Stimulated activated CD4-positive, alpha-beta T cell treated with anti-CD3 and anti-CD28 coated beads, Interleukin-2, amount 100 ng/mL, for 4 hours (primary cell): Measurements from ENCODE around the gene CPNE9.
"Not testable (repeated sequence)": the region's sequence is repeated elsewhere in the genome, so short reads cannot be mapped to it uniquely, and the experiment has no call there.

ENCODE experiments used
- DNase-seq: peaks from one replicate; pipeline ENCODE4 v3.0.0-alpha.2; 2020; ENCODE audit warnings: low read depth

The CPNE9 gene

DNA sequence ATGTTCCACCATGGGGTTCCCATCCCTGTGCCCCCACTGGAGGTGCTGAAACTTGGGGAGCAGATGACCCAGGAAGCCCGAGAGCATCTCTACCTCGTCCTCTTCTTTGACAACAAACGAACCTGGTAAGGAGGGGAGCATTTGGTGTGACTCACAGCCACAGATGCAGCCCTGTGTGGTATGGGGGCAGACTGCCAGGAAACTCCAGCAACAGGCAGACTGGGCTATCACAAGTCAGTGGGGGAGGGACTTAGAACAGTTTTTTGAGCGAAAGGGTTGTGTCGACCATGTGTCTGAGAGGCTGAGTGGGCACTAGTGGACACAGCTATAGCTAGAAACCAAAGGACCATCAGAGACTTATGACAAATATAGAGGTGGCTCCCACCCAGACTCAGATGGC lies 42.7 kb downstream of the CPNE9 start:
- DNase-seq, result no peak

DNA sequence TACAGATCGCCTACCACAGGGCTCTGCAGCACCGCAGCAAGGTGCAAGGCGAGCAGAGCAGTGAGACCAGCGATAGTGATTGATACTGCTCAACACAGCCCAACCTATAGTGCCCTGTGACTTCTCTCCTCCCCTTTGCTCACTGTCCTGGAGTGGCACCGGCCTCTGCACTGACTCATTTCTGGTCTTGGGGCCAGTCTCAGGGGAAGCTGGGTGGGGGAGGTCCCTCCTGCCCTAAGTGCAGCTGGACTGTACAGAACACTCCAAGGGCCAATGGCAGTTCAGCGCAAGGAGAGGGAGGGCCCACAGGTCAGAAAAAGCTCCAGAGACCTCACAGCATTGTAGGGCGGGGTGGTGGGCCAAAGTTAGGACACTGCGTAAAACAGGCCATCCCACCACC lies 43.6 kb downstream of the CPNE9 start:
- no peak for DNase-seq

DNA sequence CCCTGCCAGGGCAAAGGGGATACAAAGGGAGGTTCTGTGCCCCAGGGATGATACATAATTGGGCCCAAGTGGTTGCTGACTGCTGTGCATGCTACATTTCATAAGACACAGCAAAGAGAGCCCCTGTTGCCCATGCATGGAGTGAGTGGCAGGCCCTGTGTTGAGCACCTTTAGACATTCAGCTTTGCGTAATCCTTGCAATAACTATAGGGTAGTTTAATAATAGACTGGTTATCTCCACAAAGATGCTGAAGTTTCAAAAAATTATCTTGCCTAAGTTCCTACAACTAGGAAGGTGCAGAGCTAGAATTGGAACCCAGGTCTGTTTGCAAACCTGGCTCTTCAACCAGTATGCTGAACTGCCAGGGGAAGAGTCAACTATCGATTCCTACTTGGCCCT lies 44.4 kb downstream of the CPNE9 start:
- DNase-seq, result no peak

DNA sequence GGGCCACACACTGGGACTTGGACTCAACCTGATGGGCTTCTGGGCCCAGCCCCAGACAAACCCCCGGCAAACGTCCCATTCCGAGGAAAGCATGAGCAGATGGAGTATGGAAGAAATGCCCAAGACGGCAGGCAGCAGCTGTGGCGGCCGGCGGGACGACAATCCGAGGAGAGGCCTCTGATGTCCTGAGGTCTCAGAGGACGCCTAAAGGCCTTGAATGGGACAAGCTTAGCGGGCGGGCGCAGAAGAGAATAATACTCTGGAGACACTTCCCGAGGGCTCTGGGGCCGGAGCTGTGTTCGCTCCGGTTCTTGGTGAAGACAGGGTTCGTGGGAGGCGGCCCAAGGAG lies 45.6 kb downstream of the CPNE9 start:
- no peak for DNase-seq

DNA sequence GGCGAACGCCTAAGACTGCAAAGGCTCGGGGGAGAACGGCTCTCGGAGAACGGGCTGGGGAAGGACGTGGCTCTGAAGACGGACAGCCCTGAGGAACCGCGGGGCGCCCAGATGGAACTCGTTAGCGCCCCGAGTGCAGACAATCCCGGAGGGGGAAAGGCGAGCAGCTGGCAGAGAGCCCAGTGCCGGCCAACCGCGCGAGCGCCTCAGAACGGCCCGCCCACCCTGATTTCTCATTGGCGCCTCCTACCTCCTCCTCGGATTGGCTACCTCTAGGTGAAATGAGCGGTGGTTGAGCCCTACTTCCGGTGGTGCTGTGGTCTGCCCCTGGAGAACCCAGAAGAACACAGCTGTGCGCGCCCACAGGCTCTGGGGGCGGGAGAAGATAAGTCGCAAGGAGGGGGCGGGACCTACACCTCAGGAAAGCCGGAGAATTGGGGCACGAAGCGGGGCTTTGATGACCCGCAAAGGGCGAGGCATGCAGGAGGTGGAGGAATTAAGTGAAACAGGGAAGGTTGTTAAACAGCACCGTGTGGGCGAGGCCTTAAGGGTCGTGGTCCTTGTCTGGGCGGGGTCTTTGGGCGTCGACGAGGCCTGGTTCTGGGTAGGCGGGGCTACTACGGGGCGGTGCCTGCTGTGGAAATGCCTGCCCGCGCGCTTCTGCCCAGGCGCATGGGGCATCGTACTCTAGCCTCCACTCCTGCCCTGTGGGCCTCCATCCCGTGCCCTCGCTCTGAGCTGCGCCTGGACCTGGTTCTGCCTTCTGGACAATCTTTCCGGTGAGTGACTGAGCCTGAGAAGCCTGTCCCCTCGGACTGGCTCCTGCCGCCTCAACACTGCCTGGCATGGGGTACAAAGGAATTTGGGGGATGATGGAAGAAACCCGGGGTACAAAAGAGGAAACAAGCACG lies 46.3 kb downstream of the CPNE9 start, which contains the start of gene OGG1:
Gene OGG1 (plus strand): TSS at position 308 of the 911 bp plus-strand sequence. CDS start 335 bp downstream, at position 643.
- peak; percentile 96 for DNase-seq

DNA sequence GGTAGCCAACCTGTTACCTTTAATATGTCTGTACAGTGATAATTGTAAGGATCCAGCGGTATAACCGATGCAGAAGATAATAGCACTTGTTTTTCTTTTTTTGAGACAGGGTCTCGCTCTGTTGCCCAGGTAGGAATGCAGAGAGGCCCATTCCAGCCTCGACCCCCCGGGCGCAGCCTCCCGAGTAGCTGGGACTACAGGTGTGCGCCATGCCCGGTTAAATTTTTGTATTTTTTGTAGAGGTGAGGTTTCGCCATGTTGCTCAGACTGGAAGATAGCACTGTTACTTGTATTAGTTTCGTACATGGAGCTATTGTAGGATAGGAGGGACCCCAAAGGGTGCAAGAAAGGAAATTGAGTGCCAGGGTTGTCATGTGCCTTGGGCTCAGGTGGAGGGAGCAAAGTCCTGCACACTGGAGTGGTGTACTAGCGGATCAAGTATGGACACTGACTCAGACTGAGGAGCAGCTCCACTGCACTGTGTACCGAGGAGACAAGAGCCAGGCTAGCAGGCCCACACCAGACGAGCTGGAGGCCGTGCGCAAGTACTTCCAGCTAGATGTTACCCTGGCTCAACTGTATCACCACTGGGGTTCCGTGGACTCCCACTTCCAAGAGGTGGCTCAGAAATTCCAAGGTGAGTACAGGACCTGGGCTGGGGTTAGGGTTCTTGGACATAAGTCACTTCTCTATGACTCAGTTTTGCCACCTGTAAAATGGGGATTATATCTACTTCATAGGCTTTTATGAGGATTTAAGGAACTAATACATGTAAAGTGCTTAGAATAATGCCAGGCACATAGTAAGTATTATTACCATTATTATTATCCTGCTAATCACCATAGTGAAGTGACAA lies 47.2 kb downstream of the CPNE9 start:
- no peak for DNase-seq

DNA sequence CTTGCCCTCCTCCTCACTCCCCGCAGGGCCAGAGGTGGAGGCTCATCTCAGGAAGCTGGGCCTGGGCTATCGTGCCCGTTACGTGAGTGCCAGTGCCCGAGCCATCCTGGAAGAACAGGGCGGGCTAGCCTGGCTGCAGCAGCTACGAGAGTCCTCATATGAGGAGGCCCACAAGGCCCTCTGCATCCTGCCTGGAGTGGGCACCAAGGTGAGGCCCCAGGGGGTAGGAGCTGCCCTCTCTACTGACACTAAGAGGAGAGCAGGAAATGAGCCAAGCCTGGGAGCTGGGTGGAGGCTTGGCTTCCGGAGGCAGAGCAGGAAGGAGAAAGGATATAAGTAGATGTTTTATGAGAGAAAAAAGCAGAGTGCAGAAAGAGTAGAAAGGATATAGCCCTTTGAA lies 51.0 kb downstream of the CPNE9 start:
- no peak for DNase-seq

DNA sequence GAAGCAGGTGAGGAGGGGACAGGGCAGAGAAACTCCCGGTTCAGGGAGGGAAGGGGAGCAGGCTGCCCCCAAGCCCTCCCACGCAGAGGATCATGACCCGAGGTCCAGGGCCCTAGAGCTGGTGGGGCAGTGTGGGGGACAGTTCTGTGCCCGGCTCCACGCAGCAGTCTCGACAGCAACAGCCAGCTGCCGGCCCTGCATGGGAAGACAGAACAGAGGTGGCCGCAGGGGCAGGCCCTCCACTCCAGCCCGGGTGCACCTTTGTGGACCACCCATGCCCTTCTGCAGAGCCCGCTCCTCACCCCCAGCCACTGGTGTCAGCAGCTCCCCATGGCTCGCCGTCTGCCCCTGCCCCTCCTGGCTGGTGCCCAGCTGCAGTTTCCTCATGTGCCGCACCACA lies 53.8 kb downstream of the CPNE9 start:
- DNase-seq, result no peak

DNA sequence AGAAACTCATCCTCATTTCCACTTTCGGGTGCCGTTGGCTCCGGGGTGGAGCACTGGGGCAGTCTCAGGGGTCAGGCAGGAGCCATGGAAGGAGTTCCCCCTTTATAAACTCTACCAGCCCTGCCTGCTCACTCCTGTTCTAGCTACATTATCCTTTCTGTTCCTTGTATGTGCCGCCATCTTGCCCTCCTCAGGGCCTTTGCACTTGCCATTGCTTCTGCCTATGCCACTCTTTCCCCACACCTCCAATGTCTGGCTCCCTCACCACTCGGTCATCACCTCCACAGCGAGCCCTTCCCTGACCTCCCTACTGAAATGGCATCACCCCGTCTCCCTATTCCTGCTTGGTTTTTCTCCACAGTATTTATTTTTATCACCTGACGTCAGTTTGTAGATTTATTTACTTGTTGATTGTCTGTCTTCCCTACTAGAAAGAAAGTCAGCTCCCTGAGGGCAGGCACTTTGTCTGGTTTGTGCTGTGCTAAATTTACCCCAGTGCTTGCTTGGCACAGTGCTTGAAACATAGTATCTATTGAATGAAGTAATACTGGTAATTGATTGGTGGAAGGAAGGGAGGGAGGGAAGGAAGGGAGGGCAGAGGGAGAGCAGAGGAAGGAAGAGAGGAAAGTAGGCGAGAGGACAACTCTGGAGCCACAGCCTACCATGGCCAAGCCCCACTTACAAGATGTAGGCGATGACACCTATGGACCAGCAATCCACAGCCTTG lies 57.3 kb downstream of the CPNE9 start:
- DNase-seq, result no peak

DNA sequence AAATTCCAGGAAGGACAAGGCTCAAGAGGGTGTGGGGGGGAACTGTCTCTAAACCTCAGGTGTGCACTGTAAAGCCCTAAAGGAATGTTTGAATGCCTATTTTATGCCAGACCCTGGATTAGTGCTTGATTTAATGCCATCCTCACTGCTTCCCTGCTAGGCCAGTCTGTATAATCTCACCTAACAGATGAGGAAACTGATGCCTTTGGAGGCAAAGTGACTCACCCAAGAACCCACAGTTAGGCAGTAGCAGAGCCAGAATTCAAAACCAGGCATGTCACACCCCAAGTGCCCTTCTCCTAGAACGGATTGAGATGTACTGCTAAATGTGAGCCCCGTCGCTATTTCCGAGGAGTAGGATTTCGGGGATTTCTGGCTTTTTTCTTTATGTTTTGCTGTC lies 58.3 kb downstream of the CPNE9 start:
- DNase-seq, result no peak

DNA sequence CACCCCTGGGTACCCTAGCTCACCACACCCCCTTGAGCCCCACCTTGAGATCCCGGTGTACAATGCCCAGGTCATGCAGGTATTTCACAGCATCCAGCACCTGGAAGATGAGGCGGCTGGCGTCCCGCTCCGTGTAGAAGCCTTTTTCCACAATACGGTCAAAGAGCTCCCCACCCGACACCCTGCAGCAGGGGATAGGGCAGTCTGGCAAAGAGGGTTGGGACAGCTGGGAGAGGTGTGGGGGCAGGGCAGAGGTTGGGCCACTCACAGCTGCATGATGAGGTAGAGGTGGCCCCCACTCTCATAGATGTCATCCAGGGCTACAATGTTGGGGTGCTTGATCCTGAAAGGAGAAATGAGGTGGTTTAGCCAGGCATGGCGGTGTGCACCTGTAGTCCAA lies 59.2 kb downstream of the CPNE9 start:
- DNase-seq, result no peak

DNA sequence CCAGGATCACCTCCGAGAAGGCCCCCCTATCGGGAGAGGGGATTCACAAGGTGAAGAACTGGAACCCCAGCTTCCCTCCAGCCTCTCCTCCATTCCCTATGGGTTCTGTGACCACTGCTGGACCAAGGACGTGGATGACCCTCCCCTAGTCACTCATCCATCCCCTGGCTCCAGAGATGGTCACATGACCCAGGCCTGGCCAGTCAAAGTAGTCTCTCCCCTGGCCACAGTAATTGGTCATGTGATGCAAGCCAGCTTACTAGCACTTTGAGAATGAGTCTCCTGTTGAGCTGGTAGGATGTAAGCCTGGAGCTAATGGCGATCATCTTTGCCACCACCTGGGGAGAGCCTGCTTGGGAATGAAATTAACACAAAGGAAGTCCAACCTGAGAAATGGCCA lies 62.2 kb downstream of the CPNE9 start:
- no peak for DNase-seq

DNA sequence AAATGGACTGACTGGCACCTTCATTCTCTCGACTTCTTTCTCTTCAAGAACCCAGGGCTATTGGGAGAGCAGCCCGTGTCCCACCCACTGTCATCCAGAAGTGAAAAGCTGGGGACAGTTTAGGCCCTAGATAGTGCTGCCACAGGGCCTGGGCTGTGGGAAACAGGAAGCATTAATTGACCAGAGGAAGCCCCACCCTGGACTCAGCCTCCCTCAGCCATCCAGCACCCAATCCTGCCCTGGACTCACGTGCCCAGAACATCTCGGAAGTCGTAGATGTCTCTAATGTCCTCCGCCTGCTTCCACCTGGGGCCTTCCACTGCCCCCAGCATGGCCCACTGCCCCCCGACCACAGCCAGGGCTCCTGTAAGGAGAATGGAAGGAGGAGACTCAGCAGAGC lies 63.8 kb downstream of the CPNE9 start:
- no peak for DNase-seq

DNA sequence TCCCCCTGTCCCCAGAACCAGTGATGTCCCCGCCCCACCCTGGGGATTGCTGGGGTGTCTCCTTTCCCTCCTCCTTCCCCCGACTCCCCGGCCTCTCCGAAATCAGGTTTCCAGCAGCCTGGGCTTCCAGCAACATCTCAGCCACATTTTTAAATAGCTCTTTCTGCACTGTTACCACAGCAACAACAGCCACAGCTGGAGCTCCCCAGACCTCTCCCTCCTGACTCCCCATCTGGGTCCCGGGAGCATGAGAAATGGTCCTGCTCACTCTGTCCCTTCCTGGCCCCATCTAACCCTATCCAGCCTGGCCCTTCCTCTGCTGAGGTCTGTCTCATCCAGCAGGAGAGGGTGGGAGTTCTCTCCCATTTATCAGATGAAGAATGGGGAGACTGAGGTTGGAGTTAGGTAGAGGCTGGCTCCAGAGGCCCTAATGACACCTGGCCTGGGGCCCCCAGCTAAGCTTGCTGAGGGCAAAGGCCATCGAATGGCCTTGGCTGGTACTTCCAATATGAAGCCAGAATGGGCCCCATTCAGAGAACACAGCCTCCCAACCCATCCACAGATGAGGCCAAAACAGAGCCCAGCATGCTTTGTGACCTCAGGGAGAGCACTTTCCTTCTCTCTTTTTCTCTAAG lies 64.6 kb downstream of the CPNE9 start:
- DNase-seq, result no peak

DNA sequence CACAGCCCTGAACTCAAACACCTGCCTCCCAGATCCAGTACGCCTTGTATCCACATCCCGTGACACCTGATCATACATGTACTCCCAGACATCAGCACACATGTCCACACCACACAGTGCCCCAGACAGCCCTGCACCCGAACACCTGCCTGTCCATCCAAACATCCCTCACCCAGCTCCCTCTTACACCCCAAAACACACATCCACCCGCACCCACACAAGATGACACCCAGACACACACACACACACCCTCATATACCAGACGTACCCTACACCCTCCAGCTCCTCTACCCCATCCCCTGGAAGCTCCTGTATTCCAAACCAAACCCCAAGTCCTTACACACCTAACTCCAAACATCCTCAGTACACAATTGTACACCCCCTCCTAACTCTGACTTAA lies 65.4 kb downstream of the CPNE9 start:
- no peak for DNase-seq

DNA sequence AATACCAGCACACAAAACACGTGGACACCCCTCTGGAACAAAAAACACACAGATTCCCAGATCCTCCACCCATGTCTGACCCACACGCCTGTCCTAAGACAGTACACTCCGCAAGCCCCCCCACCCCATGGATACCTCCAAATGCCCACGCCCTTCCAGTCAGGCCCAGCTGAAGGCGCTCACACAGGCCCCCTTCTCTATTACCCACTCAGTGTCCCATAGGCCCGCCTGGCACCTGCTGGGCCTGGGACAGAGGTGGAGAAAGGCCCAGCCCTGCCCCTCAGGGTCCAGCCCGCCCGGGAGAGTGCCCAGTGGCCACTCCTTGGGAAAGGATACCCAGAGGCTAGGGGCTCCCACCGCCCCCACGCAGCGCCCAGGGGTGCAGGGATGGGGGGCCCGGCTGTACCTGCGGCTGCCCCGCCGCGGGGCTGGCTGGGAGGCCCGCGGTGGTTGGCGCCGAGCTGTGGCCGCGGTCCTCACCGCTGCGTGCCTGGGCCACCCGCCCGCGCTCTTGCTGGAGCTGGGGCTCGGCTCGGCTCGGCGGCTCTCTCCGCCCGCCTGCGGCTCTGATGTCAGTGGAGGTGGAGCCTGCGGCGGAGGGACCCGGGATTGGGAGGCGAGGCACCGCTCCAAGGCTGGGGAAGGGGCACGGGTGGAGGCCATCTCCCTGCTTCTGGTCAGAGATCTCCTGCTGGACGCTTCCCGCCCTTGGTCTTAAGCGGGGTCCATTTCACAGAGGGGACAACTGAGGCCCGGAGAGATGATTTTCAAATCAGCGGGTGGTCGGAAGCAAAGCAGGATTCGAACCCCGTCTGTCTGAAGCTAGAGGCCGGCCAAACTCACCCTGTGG lies 66.0 kb downstream of the CPNE9 start, which contains the start of gene CAMK1:
Gene CAMK1 (minus strand): TSS at position 522 of the 850 bp plus-strand sequence. CDS start 2,198 bp downstream, outside the sequence.
- DNase-seq, result peak; percentile 51

DNA sequence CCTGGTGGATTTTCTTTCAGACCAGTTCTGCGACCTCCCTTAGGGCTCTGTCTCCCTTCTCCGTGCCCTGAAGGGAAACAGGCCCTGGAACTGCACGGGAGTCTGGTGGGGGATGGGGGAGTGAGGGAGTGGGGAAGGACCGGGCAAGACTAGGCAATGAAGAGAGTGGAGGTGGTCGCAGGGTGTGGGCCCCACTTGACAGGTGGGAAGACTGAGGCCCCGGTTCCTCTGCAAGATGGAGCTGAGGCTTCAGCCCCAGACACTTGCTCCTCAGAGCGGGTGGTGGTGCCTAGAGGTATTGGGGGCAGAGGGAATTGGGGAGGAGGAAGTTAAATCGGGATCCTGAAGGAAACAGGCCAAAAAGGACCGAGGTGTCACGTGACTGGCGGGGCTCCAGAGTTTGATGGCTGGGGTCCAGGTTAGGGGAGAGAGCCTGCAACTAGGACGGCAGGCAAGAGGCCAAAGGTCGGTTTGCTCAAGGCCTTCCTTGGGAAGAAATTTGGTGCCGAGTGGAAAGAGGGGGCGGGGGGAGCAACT lies 66.7 kb downstream of the CPNE9 start:
- no peak for DNase-seq

DNA sequence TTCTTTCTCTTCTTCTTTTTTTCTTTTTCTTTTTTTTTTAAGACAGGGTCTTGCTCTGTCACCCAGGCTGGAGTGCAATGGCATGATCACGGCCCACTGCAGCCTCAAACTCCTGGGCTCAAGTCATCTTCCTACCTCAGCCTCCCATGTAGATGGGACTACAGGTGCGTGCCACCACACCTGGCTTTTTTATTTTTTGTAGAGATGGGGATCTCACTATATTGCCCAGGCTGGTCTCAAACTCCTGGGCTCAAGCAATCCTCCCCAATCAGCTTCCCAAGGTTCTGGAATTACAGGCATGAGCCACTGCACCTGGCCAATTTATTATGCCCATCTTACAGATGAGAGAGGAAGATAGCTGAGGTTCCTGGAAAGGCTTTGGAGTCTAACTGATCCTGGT lies 67.4 kb downstream of the CPNE9 start:
- DNase-seq, result not testable (repeated sequence)

DNA sequence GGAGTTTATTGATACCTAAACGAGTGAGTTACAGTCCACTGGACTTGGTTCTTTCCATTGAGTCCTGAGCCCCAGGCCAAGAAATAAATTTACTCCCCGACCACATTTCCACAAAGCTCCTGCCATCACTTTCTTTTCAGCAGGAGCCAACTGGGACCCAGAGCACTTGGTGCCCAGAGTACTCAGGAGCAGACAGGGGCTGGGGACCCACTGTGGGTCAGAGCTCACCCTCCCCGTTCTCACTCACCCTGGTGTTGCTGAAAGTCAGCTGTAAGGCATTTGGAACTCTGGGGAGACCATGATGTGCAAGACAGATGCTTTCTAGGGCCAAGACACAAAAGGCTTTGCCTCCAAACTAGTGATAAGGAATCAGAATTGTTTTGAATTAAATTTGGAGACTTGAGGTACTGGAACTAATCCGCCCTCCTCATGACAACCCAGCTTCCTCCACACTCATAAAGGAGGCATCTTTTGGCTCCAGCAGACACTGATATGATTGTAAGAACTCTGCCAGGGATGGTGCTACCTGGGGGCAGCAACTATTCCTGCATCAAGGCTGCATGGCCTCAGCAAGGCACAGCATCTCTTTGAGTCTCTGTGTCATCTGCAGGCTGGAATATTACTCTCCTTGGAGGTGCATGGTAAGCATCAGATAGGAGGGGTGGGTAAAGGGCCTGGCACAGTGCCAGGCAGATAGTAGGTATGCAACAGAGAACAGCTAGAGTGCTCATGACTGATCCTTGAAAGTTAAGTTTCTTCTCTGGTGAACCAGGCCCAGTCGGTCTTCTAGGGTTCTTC lies 73.5 kb downstream of the CPNE9 start:
- no peak for DNase-seq

DNA sequence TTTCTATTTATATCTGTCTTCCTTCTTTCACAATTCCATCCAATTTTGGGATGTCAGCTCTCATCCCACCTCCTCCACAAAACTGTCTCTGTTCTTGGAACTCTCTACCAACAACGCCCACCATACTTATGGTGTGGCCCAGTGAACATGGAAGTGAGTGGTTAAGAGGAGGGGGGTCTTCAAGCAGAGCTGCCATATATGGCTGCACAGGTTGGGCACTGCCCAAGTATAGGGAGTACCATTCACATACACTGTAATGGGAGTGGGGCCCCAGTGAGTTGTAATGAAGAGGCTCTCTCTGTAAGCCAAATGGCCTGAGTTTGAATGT lies 74.0 kb downstream of the CPNE9 start:
- no peak for DNase-seq
